HG03469 (cell line): ENCODE measurements around the gene ELP1.
"Not testable (repeated sequence)": the region's sequence is repeated elsewhere in the genome, so short reads cannot be mapped to it uniquely, and the experiment has no call there.

Source experiments
- ATAC-seq: cut with Tn5 transposase; IDR thresholded peaks from one replicate; pipeline ENCODE4 v1.9.1; 2021; ENCODE audit warnings: mild to moderate bottlenecking, moderate library complexity, moderate number of reproducible peaks; ENCODE audit not compliant: unreplicated experiment

ELP1 gene, protein sequence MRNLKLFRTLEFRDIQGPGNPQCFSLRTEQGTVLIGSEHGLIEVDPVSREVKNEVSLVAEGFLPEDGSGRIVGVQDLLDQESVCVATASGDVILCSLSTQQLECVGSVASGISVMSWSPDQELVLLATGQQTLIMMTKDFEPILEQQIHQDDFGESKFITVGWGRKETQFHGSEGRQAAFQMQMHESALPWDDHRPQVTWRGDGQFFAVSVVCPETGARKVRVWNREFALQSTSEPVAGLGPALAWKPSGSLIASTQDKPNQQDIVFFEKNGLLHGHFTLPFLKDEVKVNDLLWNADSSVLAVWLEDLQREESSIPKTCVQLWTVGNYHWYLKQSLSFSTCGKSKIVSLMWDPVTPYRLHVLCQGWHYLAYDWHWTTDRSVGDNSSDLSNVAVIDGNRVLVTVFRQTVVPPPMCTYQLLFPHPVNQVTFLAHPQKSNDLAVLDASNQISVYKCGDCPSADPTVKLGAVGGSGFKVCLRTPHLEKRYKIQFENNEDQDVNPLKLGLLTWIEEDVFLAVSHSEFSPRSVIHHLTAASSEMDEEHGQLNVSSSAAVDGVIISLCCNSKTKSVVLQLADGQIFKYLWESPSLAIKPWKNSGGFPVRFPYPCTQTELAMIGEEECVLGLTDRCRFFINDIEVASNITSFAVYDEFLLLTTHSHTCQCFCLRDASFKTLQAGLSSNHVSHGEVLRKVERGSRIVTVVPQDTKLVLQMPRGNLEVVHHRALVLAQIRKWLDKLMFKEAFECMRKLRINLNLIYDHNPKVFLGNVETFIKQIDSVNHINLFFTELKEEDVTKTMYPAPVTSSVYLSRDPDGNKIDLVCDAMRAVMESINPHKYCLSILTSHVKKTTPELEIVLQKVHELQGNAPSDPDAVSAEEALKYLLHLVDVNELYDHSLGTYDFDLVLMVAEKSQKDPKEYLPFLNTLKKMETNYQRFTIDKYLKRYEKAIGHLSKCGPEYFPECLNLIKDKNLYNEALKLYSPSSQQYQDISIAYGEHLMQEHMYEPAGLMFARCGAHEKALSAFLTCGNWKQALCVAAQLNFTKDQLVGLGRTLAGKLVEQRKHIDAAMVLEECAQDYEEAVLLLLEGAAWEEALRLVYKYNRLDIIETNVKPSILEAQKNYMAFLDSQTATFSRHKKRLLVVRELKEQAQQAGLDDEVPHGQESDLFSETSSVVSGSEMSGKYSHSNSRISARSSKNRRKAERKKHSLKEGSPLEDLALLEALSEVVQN (N-terminal part only)

GRCh38 chr9:108933718-108934322 is at the start of gene ELP1:
TSS of gene ELP1 (minus strand) at chr9:108934124. CDS start at chr9:108931146, 2,978 bp downstream.
- ATAC-seq: peak; percentile 77

- no peak for ATAC-seq
These were observed 47.0 kb upstream of the ELP1 start for GRCh38 chr9:108980893-108981292.

GRCh38 chr9:108978205-108978604 is 44.3 kb upstream of the ELP1 start:
- ATAC-seq: no peak

DNA sequence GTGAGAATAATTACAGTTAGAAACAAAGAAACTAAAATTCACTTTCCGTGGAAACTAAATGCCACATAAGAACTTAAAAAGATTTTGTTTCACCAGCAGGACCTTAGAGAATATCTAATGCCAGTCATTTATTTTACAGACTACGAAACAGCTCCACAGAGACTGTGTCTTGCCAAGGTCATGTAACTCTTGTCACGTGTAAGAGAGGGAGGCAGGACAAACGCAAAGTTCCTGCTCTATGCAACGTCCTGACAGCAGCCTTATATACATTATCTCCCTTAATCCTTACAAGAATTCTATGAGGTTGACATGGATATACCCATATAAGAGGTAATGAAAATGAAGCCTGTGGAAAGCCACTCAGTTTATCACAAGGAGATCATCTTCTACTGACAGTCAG is 40.0 kb upstream of the ELP1 start:
- no peak for ATAC-seq

DNA sequence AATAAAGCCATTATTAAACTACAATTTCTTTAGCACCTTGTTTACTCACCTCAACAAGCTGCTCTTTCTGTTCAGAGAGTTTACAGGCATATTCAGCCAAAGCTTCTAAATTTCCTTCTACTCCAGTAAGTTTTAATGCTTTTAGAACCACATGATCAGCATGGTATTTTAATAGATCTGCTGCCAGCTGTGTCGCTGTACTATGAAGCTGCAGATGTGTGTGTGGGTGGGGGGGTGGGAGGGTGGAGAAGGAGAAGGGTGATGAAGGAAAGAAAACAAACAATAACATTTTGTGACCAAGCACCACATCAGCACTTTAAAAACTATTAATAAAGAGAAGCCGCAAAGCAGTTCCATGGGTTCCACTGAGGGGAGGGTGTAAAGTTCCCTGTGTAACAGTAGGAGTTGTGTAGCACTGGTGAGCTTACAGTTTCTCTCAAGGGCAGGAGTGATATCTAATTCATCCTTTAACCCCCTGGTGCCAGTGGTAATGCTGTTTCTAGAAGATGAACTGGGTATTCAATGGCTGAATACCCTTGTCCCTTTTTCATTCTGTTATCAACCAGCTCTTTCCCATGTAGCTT is 38.8 kb upstream of the ELP1 start:
- no peak for ATAC-seq

DNA sequence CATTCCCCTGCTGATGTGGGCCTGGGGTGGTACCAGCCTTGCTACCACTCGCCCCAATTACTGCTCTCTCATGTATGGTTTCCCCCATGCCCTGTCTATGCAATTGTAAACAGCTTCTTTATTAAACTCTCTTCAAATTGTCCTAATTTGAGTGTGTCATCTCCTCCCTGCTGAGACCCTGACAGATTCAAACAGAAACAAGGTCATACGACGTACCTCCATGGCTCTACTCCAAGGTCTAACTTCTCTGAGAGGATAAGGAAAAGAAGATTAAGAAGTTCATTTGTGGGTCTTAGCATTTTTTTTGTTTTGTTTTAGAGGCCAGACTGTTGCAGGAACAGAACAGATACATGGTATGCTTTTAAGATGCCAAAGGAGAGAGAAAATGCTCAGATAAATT is 38.3 kb upstream of the ELP1 start:
- ATAC-seq: no peak

DNA sequence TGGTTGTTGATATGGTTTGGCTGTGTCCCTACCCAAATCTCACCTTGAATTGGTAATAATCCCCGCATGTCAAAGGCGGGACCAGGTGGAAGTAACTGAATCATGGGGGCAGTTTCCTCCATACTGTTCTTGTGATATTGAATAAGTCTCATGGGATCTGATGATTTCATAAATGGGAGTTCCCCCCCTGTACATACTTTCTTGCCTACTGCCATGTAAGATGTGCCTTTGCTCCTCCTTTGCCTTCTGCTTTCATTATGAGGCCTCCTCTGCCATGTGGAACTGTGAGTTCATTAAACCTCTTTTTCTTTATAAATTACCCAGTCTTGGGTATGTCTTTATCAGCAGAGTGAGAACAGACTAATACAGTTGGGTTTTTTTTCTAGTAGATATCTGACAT is 37.5 kb upstream of the ELP1 start:
- ATAC-seq: not testable (repeated sequence)

- ATAC-seq: no peak
These were observed 34.0 kb upstream of the ELP1 start for GRCh38 chr9:108967916-108968315.

DNA sequence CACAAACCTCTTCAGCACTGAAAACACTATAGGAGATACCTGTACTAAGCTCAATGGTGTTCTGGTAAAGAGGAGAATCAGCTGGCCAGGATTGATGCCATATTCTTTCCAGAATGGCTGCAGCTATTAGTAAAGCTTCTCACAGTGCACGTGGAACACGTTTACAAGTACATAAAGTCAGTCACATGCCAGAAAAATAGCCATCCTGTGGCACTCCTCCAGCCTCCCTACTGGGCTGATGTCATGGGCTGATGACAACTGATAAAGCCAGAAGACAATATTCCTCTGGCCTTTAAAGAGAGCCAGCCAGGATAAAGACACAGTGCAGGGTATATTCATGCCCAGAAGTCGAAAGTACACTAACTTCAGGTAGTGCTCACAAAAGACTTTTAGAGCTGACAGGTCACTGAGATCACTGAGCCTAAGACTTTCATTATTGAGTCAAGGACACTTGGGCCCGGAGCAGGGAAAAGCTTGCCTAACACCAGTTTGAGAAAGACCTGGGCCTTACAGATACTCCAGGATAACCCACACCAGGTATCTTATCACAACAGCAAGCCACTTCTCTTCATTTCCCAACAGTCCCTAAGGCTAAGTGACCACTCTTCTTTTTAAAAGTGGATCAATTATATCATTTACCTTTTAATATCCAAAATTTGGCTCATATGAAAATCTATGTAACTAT is 29.7 kb upstream of the ELP1 start:
- no peak for ATAC-seq

DNA sequence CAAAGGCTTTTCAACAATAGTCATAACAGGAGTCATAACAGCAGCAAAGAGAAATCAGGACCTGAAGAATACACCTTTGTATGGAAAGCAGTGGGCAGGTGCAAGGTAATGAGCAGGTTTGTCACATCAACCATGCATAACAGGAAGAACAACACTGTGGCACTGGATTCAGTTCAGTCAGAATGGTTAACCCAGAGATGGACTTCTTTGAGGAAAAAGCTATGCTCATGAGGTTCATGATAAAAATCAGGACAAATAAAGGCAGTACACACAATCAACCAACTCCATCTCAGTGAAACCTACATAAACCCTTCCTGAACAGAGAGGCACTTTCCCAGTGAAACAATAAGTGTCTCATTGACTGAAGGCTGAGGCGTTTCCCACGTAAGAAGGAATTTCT is 27.2 kb upstream of the ELP1 start:
- no peak for ATAC-seq

GRCh38 chr9:108960331-108960730 is 26.4 kb upstream of the ELP1 start:
- ATAC-seq: no peak

- ATAC-seq: no peak
These were observed 22.7 kb upstream of the ELP1 start for GRCh38 chr9:108956631-108957026.

GRCh38 chr9:108956022-108956630 is 22.2 kb upstream of the ELP1 start:
- no peak for ATAC-seq

GRCh38 chr9:108953983-108954574 is 20.2 kb upstream of the ELP1 start:
- no peak for ATAC-seq

DNA sequence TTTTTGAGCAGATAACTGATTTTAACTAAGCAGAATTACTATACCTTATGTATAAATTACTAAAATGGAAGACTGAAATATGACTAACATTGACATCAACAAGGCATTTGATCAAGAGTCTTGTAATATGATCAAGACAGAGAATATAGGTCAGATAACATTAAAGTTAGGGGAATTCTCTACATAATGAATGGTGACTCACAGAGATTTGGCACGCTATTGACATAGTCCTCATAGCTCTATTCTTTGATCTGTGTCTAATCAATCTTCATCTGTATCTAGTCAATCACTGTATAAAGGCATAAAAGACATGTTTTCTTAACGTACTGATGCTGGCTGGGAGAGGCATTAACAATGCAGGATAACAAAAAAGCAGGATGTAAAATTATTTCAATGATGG is 17.7 kb upstream of the ELP1 start:
- ATAC-seq: no peak

DNA sequence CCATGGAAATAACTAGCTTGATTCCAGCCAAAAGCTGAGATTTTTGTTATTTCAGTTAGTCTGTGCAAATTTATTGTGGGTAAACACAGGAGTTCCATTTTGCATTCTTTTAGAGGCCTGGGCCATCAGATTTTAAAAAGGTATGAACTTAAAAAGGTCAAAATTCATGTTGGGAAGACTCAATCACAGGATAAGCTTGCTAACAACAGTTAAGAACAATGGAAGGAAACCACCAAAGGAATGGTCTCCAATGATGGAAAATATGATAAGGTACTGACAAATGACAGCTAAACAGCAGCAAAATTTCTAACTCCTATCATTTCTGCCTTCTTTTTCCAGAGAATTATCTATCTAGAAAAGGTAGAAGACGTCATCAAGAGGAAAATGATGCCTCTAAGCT is 16.2 kb upstream of the ELP1 start:
- ATAC-seq: no peak

GRCh38 chr9:108939975-108940374 is 6.1 kb upstream of the ELP1 start:
- ATAC-seq: no peak

- no peak for ATAC-seq
These were observed 3.8 kb upstream of the ELP1 start for GRCh38 chr9:108937561-108938305.
